ENCODE measurements around the gene SPEM2. TPM values are rescaled to one million over a fixed set of nuclear protein-coding genes. Genes with fewer than 3 reads are reported as not detected.
A peak's percentile ranks its signal among the peaks of the same experiment; 100 is the strongest.

Gene SPEM2
- total and polyA plus RNA-seq, 4 donors = not detected

GRCh38 chr17:7441266-7441665, 15.8 kb downstream of the SPEM2 start:
- no peak for DNase-seq
- Histone ChIP-seq H3K4me3 (ENCODE audit: low read length in 2 of 2) (no peak overlapping the region), H3K9me3 (ENCODE audit: control insufficient read depth, low read length) (no peaks in the 10 kb centered on the region), H3K36me3 (ENCODE audit: control insufficient read depth in 1 of 2, insufficient read depth in 2 of 2, low read length in 1 of 2) (no peaks in the 10 kb centered on the region), H3K27me3 (ENCODE audit: control insufficient read depth in 1 of 2, insufficient read depth in 2 of 2, low read length in 1 of 2) (no peaks in the 10 kb centered on the region), H3K27ac (ENCODE audit: low read depth in 1 of 2, low read length in 2 of 2) (no peak overlapping the region), H3K4me1 (ENCODE audit: control insufficient read depth in 1 of 2, insufficient read depth in 2 of 2, low read length in 2 of 2) (no peaks in the 10 kb centered on the region)
- no peak for ATAC-seq (ENCODE audit: low FRiP score)
- WGBS, 2 donors = 61 to 71% methylated on average over 7 of the region's 7 CpGs
- intact Hi-C loops (cut with DNase I) = no loop called here

DNA sequence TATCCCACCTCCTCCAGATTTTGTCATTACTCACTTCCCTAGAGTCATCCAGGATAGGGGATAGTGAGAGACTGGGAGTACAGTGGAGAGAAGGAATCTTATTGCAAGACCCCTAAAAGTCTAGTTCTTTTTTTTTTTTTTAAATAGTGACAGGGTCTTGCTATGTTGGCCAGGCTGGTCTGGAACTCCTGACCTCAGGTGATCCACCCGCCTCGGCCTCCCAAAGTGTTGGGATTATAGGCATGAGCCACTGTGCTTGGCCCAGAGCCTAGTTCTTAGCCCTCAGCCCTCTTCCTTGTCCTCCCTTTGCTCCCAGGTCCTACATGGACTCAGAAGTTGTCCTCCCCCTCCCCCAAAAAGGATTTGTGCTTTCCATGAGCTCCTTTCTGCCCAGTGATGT, 16.7 kb downstream of the SPEM2 start:
- H3K9me3 ChIP-seq (ENCODE audit: control insufficient read depth, low read length) = no peaks in the 10 kb centered on the region
- no peak overlapping the region for H3K27ac ChIP-seq (ENCODE audit: low read depth in 1 of 2, low read length in 2 of 2)
- H3K36me3 ChIP-seq (ENCODE audit: control insufficient read depth in 1 of 2, insufficient read depth in 2 of 2, low read length in 1 of 2) = no peaks in the 10 kb centered on the region
- H3K4me3 ChIP-seq (ENCODE audit: low read length in 2 of 2) = no peak overlapping the region
- 95 to 97% methylated on average over 2 of the region's 2 CpGs for WGBS, 2 donors
- DNase-seq (no peak), ATAC-seq (ENCODE audit: low FRiP score) (no peak)
- no peaks in the 10 kb centered on the region for H3K4me1 ChIP-seq (ENCODE audit: control insufficient read depth in 1 of 2, insufficient read depth in 2 of 2, low read length in 2 of 2)
- intact Hi-C loops (cut with DNase I) = no loop called here
- no peaks in the 10 kb centered on the region for H3K27me3 ChIP-seq (ENCODE audit: control insufficient read depth in 1 of 2, insufficient read depth in 2 of 2, low read length in 1 of 2)

GRCh38 chr17:7443499-7444485, 18.4 kb downstream of the SPEM2 start:
- ATAC-seq (ENCODE audit: low FRiP score) (no peak), DNase-seq (no peak)
- Histone ChIP-seq H3K36me3 (ENCODE audit: control insufficient read depth in 1 of 2, insufficient read depth in 2 of 2, low read length in 1 of 2) (no peaks in the 10 kb centered on the region), H3K27me3 (ENCODE audit: control insufficient read depth in 1 of 2, insufficient read depth in 2 of 2, low read length in 1 of 2) (no peaks in the 10 kb centered on the region), H3K27ac (ENCODE audit: low read depth in 1 of 2, low read length in 2 of 2) (no peak overlapping the region), H3K4me1 (ENCODE audit: control insufficient read depth in 1 of 2, insufficient read depth in 2 of 2, low read length in 2 of 2) (no peaks in the 10 kb centered on the region), H3K4me3 (ENCODE audit: low read length in 2 of 2) (no peak overlapping the region), H3K9me3 (ENCODE audit: control insufficient read depth, low read length) (no peaks in the 10 kb centered on the region)
- intact Hi-C loops (cut with DNase I) = no loop called here
- 68 to 69% methylated on average over 7 of the region's 7 CpGs for WGBS, 2 donors

DNA sequence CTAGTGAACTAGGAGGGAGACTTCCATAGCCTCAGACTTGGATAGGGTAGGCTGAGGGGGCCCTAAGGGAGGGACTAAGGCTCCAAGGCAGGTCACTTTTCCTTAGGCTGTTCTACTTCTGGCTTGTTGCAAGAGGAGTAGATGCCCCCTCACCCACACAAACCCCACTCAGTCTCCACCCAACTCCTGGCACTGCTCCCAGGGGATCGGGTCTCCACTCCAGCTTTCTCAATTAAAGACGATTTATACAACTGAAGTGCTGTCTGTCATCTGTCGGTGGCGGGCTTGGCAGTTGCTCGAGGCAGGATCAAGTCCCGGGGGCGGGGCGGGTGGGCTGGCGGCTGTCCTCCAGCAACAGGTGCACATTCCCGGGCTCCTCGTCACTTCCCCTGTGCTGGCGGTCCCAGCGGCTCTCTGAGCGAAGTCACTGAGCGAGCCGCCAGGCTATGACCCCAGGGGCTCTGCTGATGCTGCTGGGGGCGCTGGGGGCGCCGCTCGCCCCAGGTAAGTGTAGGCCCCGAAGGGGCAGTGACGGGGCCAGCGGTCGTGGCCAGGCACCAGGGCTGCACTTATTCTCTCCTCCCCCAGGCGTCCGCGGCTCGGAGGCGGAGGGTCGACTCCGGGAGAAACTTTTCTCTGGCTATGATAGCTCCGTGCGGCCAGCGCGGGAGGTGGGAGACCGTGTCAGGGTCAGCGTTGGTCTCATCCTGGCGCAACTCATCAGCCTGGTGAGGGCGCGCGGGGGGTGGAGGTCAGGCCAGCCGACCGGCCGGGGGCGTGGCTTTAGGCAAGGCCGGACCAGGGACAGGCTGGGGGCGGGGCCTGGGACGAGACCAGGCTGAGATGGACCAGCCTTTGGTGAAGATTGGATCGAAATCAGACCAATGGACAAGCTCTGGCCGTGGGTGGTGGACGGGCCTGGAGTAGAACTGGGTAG, 19.5 kb downstream of the SPEM2 start, which contains the start of gene CHRNB1:
Gene CHRNB1 (plus strand): TSS at position 380 of the 937 bp plus-strand sequence. CDS start 67 bp downstream, at position 447.
- H3K4me1 ChIP-seq (ENCODE audit: control insufficient read depth in 1 of 2, insufficient read depth in 2 of 2, low read length in 2 of 2) = no peaks in the 10 kb centered on the region
- peak; percentile 72 for ATAC-seq (ENCODE audit: low FRiP score)
- peak; percentile 87 to 90 for DNase-seq
- H3K36me3 ChIP-seq (ENCODE audit: control insufficient read depth in 1 of 2, insufficient read depth in 2 of 2, low read length in 1 of 2) = no peaks in the 10 kb centered on the region
- intact Hi-C loops (cut with DNase I) = no loop called here
- H3K27me3 ChIP-seq (ENCODE audit: control insufficient read depth in 1 of 2, insufficient read depth in 2 of 2, low read length in 1 of 2) = no peaks in the 10 kb centered on the region
- H3K27ac ChIP-seq (ENCODE audit: low read depth in 1 of 2, low read length in 2 of 2) = no peak within 1 kb of the TSS
- no peaks in the 10 kb centered on the region for H3K9me3 ChIP-seq (ENCODE audit: control insufficient read depth, low read length)
- H3K4me3 ChIP-seq (ENCODE audit: low read length in 2 of 2) = peak within 1 kb of the TSS; percentile 4 to 23
- 3 to 4% methylated on average over 44 to 51 of the region's 51 CpGs for WGBS, 2 donors

- no peaks in the 10 kb centered on the region for H3K36me3 ChIP-seq (ENCODE audit: control insufficient read depth in 1 of 2, insufficient read depth in 2 of 2, low read length in 1 of 2)
- WGBS, 2 donors = 9 to 11% methylated on average over 16 of the region's 16 CpGs
- no peaks in the 10 kb centered on the region for H3K27me3 ChIP-seq (ENCODE audit: control insufficient read depth in 1 of 2, insufficient read depth in 2 of 2, low read length in 1 of 2)
- H3K4me1 ChIP-seq (ENCODE audit: control insufficient read depth in 1 of 2, insufficient read depth in 2 of 2, low read length in 2 of 2) = no peaks in the 10 kb centered on the region
- H3K27ac ChIP-seq (ENCODE audit: low read depth in 1 of 2, low read length in 2 of 2) = no peak overlapping the region
- DNase-seq (no peak), ATAC-seq (ENCODE audit: low FRiP score) (peak; percentile 66)
- intact Hi-C loops (cut with DNase I) = no loop called here
- H3K4me3 ChIP-seq (ENCODE audit: low read length in 2 of 2) = no peak overlapping the region
- no peaks in the 10 kb centered on the region for H3K9me3 ChIP-seq (ENCODE audit: control insufficient read depth, low read length)
Observed at GRCh38 chr17:7445619-7445968, 20.2 kb downstream of the SPEM2 start.

GRCh38 chr17:7448461-7448860, 23.0 kb downstream of the SPEM2 start:
- ATAC-seq (ENCODE audit: low FRiP score) = no peak
- no peaks in the 10 kb centered on the region for H3K4me1 ChIP-seq (ENCODE audit: control insufficient read depth in 1 of 2, insufficient read depth in 2 of 2, low read length in 2 of 2)
- no peaks in the 10 kb centered on the region for H3K36me3 ChIP-seq (ENCODE audit: control insufficient read depth in 1 of 2, insufficient read depth in 2 of 2, low read length in 1 of 2)
- WGBS, 2 donors = 91 to 93% methylated on average over 7 of the region's 7 CpGs
- no peak overlapping the region for H3K27ac ChIP-seq (ENCODE audit: low read depth in 1 of 2, low read length in 2 of 2)
- H3K9me3 ChIP-seq (ENCODE audit: control insufficient read depth, low read length) = no peaks in the 10 kb centered on the region
- no peaks in the 10 kb centered on the region for H3K27me3 ChIP-seq (ENCODE audit: control insufficient read depth in 1 of 2, insufficient read depth in 2 of 2, low read length in 1 of 2)
- H3K4me3 ChIP-seq (ENCODE audit: low read length in 2 of 2) = no peak overlapping the region
- no peak for DNase-seq
- intact Hi-C loops (cut with DNase I) = no loop called here

GRCh38 chr17:7459961-7460545, 34.6 kb downstream of the SPEM2 start:
- no peaks in the 10 kb centered on the region for H3K9me3 ChIP-seq (ENCODE audit: control insufficient read depth, low read length)
- H3K4me3 ChIP-seq (ENCODE audit: low read length in 2 of 2) = no peak overlapping the region
- H3K36me3 ChIP-seq (ENCODE audit: control insufficient read depth in 1 of 2, insufficient read depth in 2 of 2, low read length in 1 of 2) = peaks cover 0 to 3% of the 10 kb centered on the region in 2 donors
- WGBS, 2 donors = 61 to 65% methylated on average over 3 of the region's 3 CpGs
- DNase-seq (no peak), ATAC-seq (ENCODE audit: low FRiP score) (no peak)
- intact Hi-C loops (cut with DNase I) = no loop called here
- no peaks in the 10 kb centered on the region for H3K4me1 ChIP-seq (ENCODE audit: control insufficient read depth in 1 of 2, insufficient read depth in 2 of 2, low read length in 2 of 2)
- H3K27ac ChIP-seq (ENCODE audit: low read depth in 1 of 2, low read length in 2 of 2) = no peak overlapping the region
- no peaks in the 10 kb centered on the region for H3K27me3 ChIP-seq (ENCODE audit: control insufficient read depth in 1 of 2, insufficient read depth in 2 of 2, low read length in 1 of 2)

DNA sequence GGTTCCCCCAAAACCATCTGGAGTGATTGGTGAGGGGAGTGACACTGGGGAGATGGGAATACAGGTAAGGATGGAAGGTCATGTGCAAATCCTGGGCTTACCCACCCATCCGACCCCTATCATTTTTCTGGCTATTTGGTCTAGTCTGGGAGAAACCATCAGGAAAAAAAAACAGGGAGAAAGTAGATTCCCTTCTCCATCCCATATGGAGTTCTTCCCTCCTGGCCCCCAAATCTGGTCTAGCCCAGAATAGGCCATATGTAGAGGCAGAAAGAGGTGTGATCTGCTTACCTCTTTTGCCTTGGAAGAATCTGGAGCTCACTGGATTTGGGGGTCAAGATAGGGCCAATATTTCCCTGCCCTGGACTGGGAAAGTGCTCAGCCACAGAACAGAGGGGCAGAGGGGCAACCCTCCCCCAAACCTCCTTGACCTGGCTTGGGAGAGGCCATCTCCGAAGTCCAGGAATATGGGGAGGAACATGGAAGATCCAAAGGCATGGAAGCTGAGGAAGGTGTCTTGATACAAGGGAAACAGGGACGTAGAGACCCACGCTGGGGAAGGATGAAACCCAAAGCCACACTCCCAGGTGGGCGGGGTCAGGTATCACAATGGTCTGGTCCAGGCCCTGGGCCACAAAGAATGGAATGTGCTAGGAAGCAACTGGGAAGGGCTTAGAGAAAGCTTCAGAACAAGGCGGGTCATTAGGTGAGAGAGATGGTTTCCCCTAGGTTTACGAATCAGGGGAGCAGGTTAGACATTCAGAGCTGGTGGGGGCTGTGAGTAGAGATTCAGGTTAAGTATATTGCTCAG, 35.6 kb downstream of the SPEM2 start:
- Histone ChIP-seq H3K36me3 (ENCODE audit: control insufficient read depth in 1 of 2, insufficient read depth in 2 of 2, low read length in 1 of 2) (peaks cover 0 to 5% of the 10 kb centered on the region in 2 donors), H3K4me3 (ENCODE audit: low read length in 2 of 2) (no peak overlapping the region), H3K9me3 (ENCODE audit: control insufficient read depth, low read length) (no peaks in the 10 kb centered on the region), H3K27ac (ENCODE audit: low read depth in 1 of 2, low read length in 2 of 2) (no peak overlapping the region), H3K27me3 (ENCODE audit: control insufficient read depth in 1 of 2, insufficient read depth in 2 of 2, low read length in 1 of 2) (no peaks in the 10 kb centered on the region), H3K4me1 (ENCODE audit: control insufficient read depth in 1 of 2, insufficient read depth in 2 of 2, low read length in 2 of 2) (no peaks in the 10 kb centered on the region)
- ATAC-seq (ENCODE audit: low FRiP score) (no peak), DNase-seq (no peak)
- intact Hi-C loops (cut with DNase I) = no loop called here
- 93% methylated on average over 7 of the region's 7 CpGs for WGBS, 2 donors

All from aorta (tissue), 5 donors.